Mesenchymal stem cell (in vitro differentiated cells and primary cell): ENCODE data around the gene LRP8.

Experiments
- DNase-seq: peaks from one replicate; pipeline ENCODE4 v3.0.0-alpha.2; 2013
- H2AFZ ChIP-seq: one replicate; pipeline ENCODE4 v1.6.1; 2013; ENCODE audit warnings: low read depth, mild to moderate bottlenecking, control low read depth, inconsistent platforms, low read length, moderate library complexity
- H2AK5ac ChIP-seq: 2 replicates; pipeline ENCODE4 v1.6.1; 2013; ENCODE audit warnings: low read length, moderate library complexity, mild to moderate bottlenecking, inconsistent platforms; ENCODE audit not compliant: severe bottlenecking
- H2BK120ac ChIP-seq: one replicate; pipeline ENCODE4 v1.6.1; 2013; ENCODE audit warnings: low read depth, mild to moderate bottlenecking, inconsistent platforms, low read length, moderate library complexity
- H2BK12ac ChIP-seq, 2 experiments: one replicate each; pipeline ENCODE4 v1.6.1; 2013; ENCODE audit warnings: inconsistent platforms in 2 of 2, low read length in 2 of 2, mild to moderate bottlenecking in 2 of 2, moderate library complexity in 2 of 2, control low read depth in 1 of 2
- H2BK15ac ChIP-seq: one replicate; pipeline ENCODE4 v1.6.1; 2013; ENCODE audit warnings: mild to moderate bottlenecking, low read depth, inconsistent platforms; ENCODE audit not compliant: poor library complexity, severe bottlenecking
- H2BK5ac ChIP-seq: 2 replicates; pipeline ENCODE4 v1.6.1; 2013; ENCODE audit warnings: low read depth, mild to moderate bottlenecking, low read length, control low read depth, inconsistent platforms; ENCODE audit not compliant: poor library complexity, severe bottlenecking
- H3K14ac ChIP-seq, 2 experiments: one replicate each; pipeline ENCODE4 v1.6.1; 2013; ENCODE audit warnings: inconsistent platforms in 2 of 2, low read length in 2 of 2, control low read depth in 1 of 2, mild to moderate bottlenecking in 1 of 2, moderate library complexity in 1 of 2
- H3K18ac ChIP-seq, 2 experiments: one replicate each; pipeline ENCODE4 v1.6.1; 2013; ENCODE audit warnings: inconsistent platforms in 2 of 2, low read length in 2 of 2, control low read depth in 1 of 2, low read depth in 1 of 2, mild to moderate bottlenecking in 1 of 2
- H3K23ac ChIP-seq, 2 experiments: one replicate each; pipeline ENCODE4 v1.6.1; 2013; ENCODE audit warnings: inconsistent platforms in 2 of 2, low read length in 2 of 2, mild to moderate bottlenecking in 2 of 2, moderate library complexity in 2 of 2, control low read depth in 1 of 2
- H3K27ac ChIP-seq: 2 replicates; pipeline ENCODE4 v1.5.1; 2013; ENCODE audit warnings: mild to moderate bottlenecking, moderate library complexity, low read length, control low read depth, inconsistent platforms; ENCODE audit not compliant: poor library complexity, severe bottlenecking
- H3K27me3 ChIP-seq, 2 experiments: 2 replicates each; pipeline versions ENCODE4 v1.6.1 to v1.7.0; 2013; ENCODE audit warnings: low read length in 2 of 2, mild to moderate bottlenecking in 2 of 2, moderate library complexity in 2 of 2, control low read depth in 1 of 2, inconsistent platforms in 1 of 2; ENCODE audit not compliant: control insufficient read depth in 1 of 2, insufficient read depth in 1 of 2
- H3K36me3 ChIP-seq, 2 experiments: 2 replicates each; pipeline versions ENCODE4 v1.6.1 to v1.7.0; 2013; ENCODE audit warnings: low read length in 2 of 2, control low read depth in 1 of 2, inconsistent platforms in 1 of 2, low read depth in 1 of 2, mild to moderate bottlenecking in 1 of 2; ENCODE audit not compliant: insufficient read depth in 2 of 2, control insufficient read depth in 1 of 2
- H3K4ac ChIP-seq, 2 experiments: one replicate each; pipeline ENCODE4 v1.6.1; 2013; ENCODE audit warnings: inconsistent platforms in 2 of 2, low read length in 2 of 2, mild to moderate bottlenecking in 2 of 2, moderate library complexity in 2 of 2, control low read depth in 1 of 2, low read depth in 1 of 2
- H3K4me1 ChIP-seq: 2 replicates; pipeline ENCODE4 v1.6.1; 2013; ENCODE audit warnings: low read depth, low read length, control low read depth; ENCODE audit not compliant: control insufficient read depth, insufficient read depth
- H3K4me2 ChIP-seq: 2 replicates; pipeline ENCODE4 v1.6.1; 2013; ENCODE audit warnings: low read length, mild to moderate bottlenecking, inconsistent platforms; ENCODE audit not compliant: poor library complexity, severe bottlenecking
- H3K4me3 ChIP-seq, 2 experiments: 2 replicates each; pipeline versions ENCODE4 v1.5.1 to v1.7.0; 2013; ENCODE audit warnings: low read length in 2 of 2, mild to moderate bottlenecking in 2 of 2, control low read depth in 1 of 2, low read depth in 1 of 2; ENCODE audit not compliant: insufficient read depth in 1 of 2
- H3K79me1 ChIP-seq: replicated peaks from 2 replicates; pipeline ENCODE4 v1.6.1; 2013; ENCODE audit warnings: mild to moderate bottlenecking, control low read depth, low read length, inconsistent platforms; ENCODE audit not compliant: poor library complexity, severe bottlenecking
- H3K9ac ChIP-seq: 2 replicates; pipeline ENCODE4 v1.7.0; 2013; ENCODE audit warnings: mild to moderate bottlenecking, low read length, moderate library complexity
- H3K9me3 ChIP-seq: 2 replicates; pipeline ENCODE4 v1.7.0; 2013; ENCODE audit warnings: mild to moderate bottlenecking, low read length; ENCODE audit not compliant: control insufficient read depth
- H4K8ac ChIP-seq: one replicate; pipeline ENCODE4 v1.6.1; 2013; ENCODE audit warnings: inconsistent platforms, mild to moderate bottlenecking, low read length, moderate library complexity
- H4K91ac ChIP-seq: one replicate; pipeline ENCODE4 v1.6.1; 2013; ENCODE audit warnings: mild to moderate bottlenecking, low read length, inconsistent platforms
- WGBS: methylation state at CpG from one replicate; pipeline ENCODE4 v1.1.7; 2013; ENCODE audit warnings: mixed read lengths; 5-methylcytosine and 5-hydroxymethylcytosine counted together

LRP8 gene

DNA sequence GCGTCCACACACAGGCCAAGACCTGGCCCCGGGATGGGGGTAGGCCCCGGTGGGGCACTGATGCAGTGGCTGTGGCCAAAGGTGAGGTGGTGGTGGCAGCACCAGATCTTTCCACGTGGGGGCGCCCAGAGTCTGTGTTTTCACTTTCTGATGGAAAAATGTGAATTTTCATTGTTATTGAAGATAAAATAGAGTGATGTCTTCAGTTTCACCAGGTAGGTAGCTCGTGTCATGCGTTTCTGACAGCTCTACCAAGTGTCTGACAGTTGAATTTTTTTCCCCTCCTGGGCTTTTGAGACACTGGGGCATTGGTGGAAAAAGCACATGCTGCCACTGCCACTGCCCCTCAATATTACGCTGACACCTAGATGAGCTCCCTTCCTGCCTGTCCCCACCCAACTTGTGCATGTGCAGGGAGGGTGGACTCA is 49.6 kb downstream of the LRP8 start:
- Histone ChIP-seq H3K27ac (no peak overlapping the region), H3K4me3 (no peak overlapping the region), H2BK120ac (no peak overlapping the region), H2BK15ac (no peak overlapping the region), H3K9me3 (no peaks in the 10 kb centered on the region), H2BK5ac (no peak overlapping the region), H3K27me3 (no peaks in the 10 kb centered on the region), H4K8ac (no peak overlapping the region), H3K23ac (no peak overlapping the region), H2AFZ (no peak overlapping the region), H3K9ac (no peak overlapping the region), H3K4ac (no peak overlapping the region), H3K79me1 (no peaks in the 10 kb centered on the region), H3K18ac (no peak overlapping the region), H3K14ac (no peak overlapping the region), H3K4me2 (no peak overlapping the region), H2BK12ac (no peak overlapping the region), H3K4me1 (no peaks in the 10 kb centered on the region), H2AK5ac (no peak overlapping the region), H3K36me3 (peaks cover 2 to 23% of the 10 kb centered on the region in 2 experiments), H4K91ac (no peak overlapping the region)
- DNase-seq, result peak; percentile 40
- WGBS, result 33% methylated on average over 8 of the region's 8 CpGs

GRCh38 chr1:53277326-53277725 is 50.5 kb downstream of the LRP8 start:
- Histone ChIP-seq H4K91ac (no peak overlapping the region), H3K23ac (peak overlapping the region in 1 of 2 experiments; percentile 38), H2BK120ac (no peak overlapping the region), H2AFZ (no peak overlapping the region), H3K27me3 (no peaks in the 10 kb centered on the region), H3K79me1 (no peaks in the 10 kb centered on the region), H3K9ac (no peak overlapping the region), H2AK5ac (no peak overlapping the region), H3K18ac (no peak overlapping the region), H3K27ac (no peak overlapping the region), H2BK15ac (no peak overlapping the region), H3K4me2 (no peak overlapping the region), H3K4me3 (no peak overlapping the region), H3K36me3 (peaks cover 2 to 24% of the 10 kb centered on the region in 2 experiments), H4K8ac (no peak overlapping the region), H3K4me1 (peaks cover under 1% of the 10 kb centered on the region), H3K14ac (no peak overlapping the region), H2BK12ac (no peak overlapping the region), H3K9me3 (no peaks in the 10 kb centered on the region), H2BK5ac (no peak overlapping the region), H3K4ac (no peak overlapping the region)
- no peak for DNase-seq
- 98% methylated on average over 5 of the region's 5 CpGs for WGBS

- H3K27ac ChIP-seq, result no peak overlapping the region
- no peak overlapping the region for H2BK15ac ChIP-seq
- no peaks in the 10 kb centered on the region for H3K79me1 ChIP-seq
- H3K4me3 ChIP-seq, result peak overlapping the region in 1 of 2 experiments; percentile 7
- H3K27me3 ChIP-seq, result no peaks in the 10 kb centered on the region
- no peak overlapping the region for H3K4me2 ChIP-seq
- no peak overlapping the region for H3K4ac ChIP-seq
- DNase-seq, result no peak
- H4K91ac ChIP-seq, result no peak overlapping the region
- no peak overlapping the region for H3K18ac ChIP-seq
- H2BK5ac ChIP-seq, result no peak overlapping the region
- H2AFZ ChIP-seq, result no peak overlapping the region
- no peak overlapping the region for H4K8ac ChIP-seq
- peaks cover 2 to 25% of the 10 kb centered on the region in 2 experiments for H3K36me3 ChIP-seq
- no peaks in the 10 kb centered on the region for H3K9me3 ChIP-seq
- 97% methylated on average over 42 of the region's 46 CpGs for WGBS
- no peak overlapping the region for H2BK12ac ChIP-seq
- H3K14ac ChIP-seq, result no peak overlapping the region
- no peak overlapping the region for H2BK120ac ChIP-seq
- H3K23ac ChIP-seq, result peak overlapping the region in 1 of 2 experiments; percentile 38
- H3K4me1 ChIP-seq, result peaks cover 2% of the 10 kb centered on the region
- no peak overlapping the region for H2AK5ac ChIP-seq
- no peak overlapping the region for H3K9ac ChIP-seq
Observed at GRCh38 chr1:53276902-53277281, 51.0 kb downstream of the LRP8 start.

- Histone ChIP-seq H3K4me2 (no peak overlapping the region), H2BK15ac (no peak overlapping the region), H2BK12ac (no peak overlapping the region), H2BK5ac (no peak overlapping the region), H3K27ac (no peak overlapping the region), H3K27me3 (no peaks in the 10 kb centered on the region), H3K79me1 (no peaks in the 10 kb centered on the region), H2BK120ac (no peak overlapping the region), H4K8ac (no peak overlapping the region), H3K23ac (no peak overlapping the region), H3K14ac (no peak overlapping the region), H4K91ac (no peak overlapping the region), H2AFZ (no peak overlapping the region), H3K18ac (no peak overlapping the region), H3K36me3 (peaks cover 2 to 26% of the 10 kb centered on the region in 2 experiments), H3K4ac (no peak overlapping the region), H3K9ac (no peak overlapping the region), H3K4me1 (peaks cover 2% of the 10 kb centered on the region), H2AK5ac (no peak overlapping the region), H3K4me3 (peak overlapping the region in 1 of 2 experiments; percentile 7), H3K9me3 (no peaks in the 10 kb centered on the region)
- 98% methylated on average over 27 of the region's 48 CpGs for WGBS
- no peak for DNase-seq
Observed at GRCh38 chr1:53276153-53276901, 51.5 kb downstream of the LRP8 start.
